Cardiac fibroblast (primary cell): ENCODE measurements around the gene MACROD2.

Source experiments
- DNase-seq, 2 donors: peaks; one replicate each; pipeline versions ENCODE4 v3.0.0 to v3.0.0-alpha.2; 2010; ENCODE audit warnings: low read depth in 2 of 2
- H3K4me3 ChIP-seq, 2 donors: replicated peaks in 1 of 2; 1 replicate in 1 of 2; 2 replicates in 1 of 2; pipeline ENCODE4 v1.5.1; 2011; ENCODE audit warnings: low read depth in 2 of 2, low read length in 2 of 2, mild to moderate bottlenecking in 2 of 2, moderate library complexity in 1 of 2
- CTCF ChIP-seq: IDR thresholded peaks from one replicate; pipeline ENCODE4 v1.5.1; 2011; ENCODE audit warnings: low read depth, mild to moderate bottlenecking, low read length, inconsistent platforms

The MACROD2 gene

GRCh38 chr20:14117768-14118167 is 122.5 kb downstream of the MACROD2 start:
- DNase-seq, result no peak
- TF ChIP-seq CTCF, result no peak
- H3K4me3 ChIP-seq, result no peak overlapping the region

DNA sequence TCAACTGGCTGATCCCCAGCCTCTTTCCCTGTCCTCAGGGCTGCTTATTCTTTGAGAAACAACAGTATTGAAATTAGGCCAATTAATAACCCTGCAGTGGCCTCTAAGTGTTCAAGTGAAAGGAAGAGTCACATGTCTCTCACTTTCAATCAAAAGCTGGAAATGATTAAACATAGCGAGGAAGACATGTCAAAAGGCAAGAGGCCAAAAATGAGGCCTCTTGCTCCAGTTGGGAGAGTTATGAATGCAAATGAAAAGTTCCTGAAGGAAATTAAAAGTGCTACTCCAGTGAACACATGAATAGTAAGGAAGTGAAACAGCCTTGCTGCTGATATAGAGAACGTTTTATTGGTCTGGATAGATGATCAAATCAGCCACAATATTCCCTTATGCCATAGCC is 131.5 kb downstream of the MACROD2 start:
- no peak for DNase-seq
- TF ChIP-seq CTCF, result no peak
- H3K4me3 ChIP-seq, result no peak overlapping the region

DNA sequence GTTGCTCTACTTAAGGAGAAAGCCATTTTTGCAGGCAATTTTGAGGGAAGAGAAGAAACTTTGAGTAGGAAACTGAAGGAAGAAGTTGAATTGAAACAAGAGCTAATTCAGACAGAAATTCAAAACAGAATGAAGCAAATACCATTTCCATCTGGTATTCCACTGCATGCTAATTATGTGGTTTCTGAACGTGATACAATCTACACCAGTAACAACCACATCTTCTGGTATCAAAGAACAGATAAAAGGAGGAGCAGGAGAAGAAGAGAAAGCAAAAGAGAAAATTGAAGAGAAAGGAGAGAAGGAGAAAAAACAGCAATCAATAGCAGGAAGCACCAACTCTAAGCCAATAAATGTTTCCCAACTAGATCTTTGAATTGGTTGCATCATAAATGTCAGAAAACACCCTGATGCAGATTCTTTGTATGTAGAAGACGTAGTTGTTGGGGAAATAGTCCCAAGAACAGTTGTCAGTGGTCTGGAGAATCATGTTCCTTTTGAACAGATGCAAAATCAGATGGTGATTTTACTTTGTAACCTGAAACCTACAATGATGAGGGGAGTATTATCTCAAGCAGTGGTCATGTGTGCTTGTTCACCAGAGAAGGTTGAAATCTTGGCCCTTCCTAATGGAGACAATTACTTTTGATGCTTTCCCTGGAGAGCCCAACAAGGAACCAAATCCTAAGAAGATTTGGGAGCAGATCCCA is 132.4 kb downstream of the MACROD2 start:
- H3K4me3 ChIP-seq, result no peak overlapping the region
- no peak for DNase-seq
- TF ChIP-seq CTCF, result no peak

GRCh38 chr20:14134004-14134403 is 138.7 kb downstream of the MACROD2 start:
- no peak for DNase-seq
- no peak overlapping the region for H3K4me3 ChIP-seq
- TF ChIP-seq CTCF, result no peak

DNA sequence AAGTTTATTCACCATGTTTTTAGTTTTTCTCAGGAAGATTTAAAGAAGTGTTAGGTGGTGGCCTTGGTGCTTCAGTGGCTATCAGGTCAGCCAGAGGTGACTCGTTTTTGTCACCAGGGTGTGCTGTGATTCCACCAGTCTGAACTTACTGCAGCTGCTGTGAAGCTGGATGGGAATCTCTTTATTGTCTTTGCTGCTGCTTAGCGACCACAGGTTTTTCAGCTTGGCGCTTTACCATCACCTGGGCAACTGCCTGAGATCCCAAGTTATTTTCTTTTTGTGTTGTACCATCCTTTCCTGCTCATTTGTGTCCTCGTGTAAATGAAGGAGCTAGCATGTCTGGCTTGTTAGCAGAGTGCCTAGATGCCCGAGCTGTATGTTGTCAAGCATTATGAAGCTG is 146.9 kb downstream of the MACROD2 start:
- TF ChIP-seq CTCF, result no peak
- peak; percentile 8 to 62 for DNase-seq
- no peak overlapping the region for H3K4me3 ChIP-seq

DNA sequence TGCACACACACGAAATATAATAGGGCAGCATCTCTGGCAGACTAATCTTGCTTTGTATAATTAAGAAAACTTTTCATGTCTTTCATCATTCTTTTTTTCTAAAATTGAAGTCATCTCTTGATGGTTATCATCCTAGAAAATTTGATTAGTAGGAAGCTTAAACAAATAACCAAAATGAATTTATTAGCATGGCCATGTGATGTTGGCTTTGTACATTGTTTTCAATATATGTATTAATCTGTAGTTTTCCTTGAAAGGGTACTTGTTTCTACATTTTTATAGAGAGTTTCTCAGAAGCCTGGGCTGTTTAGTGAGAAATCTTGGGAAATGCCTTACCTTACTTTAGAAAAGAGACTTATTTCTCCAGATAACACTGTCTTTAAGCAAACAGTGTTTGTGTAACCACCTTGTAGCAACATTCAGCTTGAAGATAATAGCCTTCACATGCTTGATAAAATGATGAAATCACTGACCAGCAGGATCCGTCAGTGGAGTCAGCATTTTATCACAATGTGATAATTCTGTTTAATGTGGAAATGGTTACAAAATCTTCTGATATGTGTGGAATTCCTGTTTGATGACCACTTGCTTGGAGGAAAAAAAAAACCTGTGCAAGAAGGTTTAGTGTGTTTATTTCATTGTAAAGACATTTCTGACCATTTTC is 147.8 kb downstream of the MACROD2 start:
- no peak overlapping the region for H3K4me3 ChIP-seq
- DNase-seq, result peak; percentile 6 to 68
- no peak for TF ChIP-seq CTCF
